Progenitor cell of endocrine pancreas (in vitro differentiated cells): ENCODE data around the gene STX8. TPM values are rescaled to one million over a fixed set of nuclear protein-coding genes. Genes with fewer than 3 reads are reported as not detected.

Source experiments
- DNase-seq: peaks from one replicate; pipeline ENCODE4 v3.0.0; 2021; ENCODE audit warnings: low spot score; ENCODE audit not compliant: unreplicated experiment
- H3K27ac Mint-ChIP-seq: 2 replicates; pipeline ENCODE4 v1.8.0; 2021; ENCODE audit warnings: mild to moderate bottlenecking, moderate library complexity, mixed read lengths
- H3K27me3 Mint-ChIP-seq: 2 replicates; pipeline ENCODE4 v1.8.0; 2021; ENCODE audit warnings: mixed read lengths
- H3K36me3 Mint-ChIP-seq: 2 replicates; pipeline ENCODE4 v1.8.0; 2022; ENCODE audit warnings: mixed read lengths; ENCODE audit not compliant: insufficient read depth
- H3K4me1 Mint-ChIP-seq: 2 replicates; pipeline ENCODE4 v1.8.0; 2021; ENCODE audit warnings: low read depth, mixed read lengths
- H3K4me3 Mint-ChIP-seq: 2 replicates; pipeline ENCODE4 v1.8.0; 2021; ENCODE audit warnings: low read depth, mild to moderate bottlenecking, moderate library complexity, mixed read lengths
- H3K9me3 Mint-ChIP-seq: 2 replicates; pipeline ENCODE4 v1.8.0; 2021; ENCODE audit warnings: low read depth, mixed read lengths
- total RNA-seq: library from RNA; stranded (reverse); gene quantifications from 2 replicates; pipeline ENCODE4 v1.2.1, GENCODE V29; 2021
- TF ChIP-seq, protein P1 (sequence below): fragments of 200-600 bp; sonication (generic); IDR thresholded peaks from one replicate; pipeline ENCODE4 v1.5.0; 2021; ENCODE audit warnings: antibody characterized with exemption, mild to moderate bottlenecking; ENCODE audit not compliant: unreplicated experiment

STX8 gene
- total RNA-seq, 1 donor from 2014 or later: 63.4 TPM

- Mint-ChIP-seq H3K36me3 (no peaks in the 10 kb centered on the region), H3K4me1 (no peaks in the 10 kb centered on the region), H3K27me3 (peaks cover 14% of the 10 kb centered on the region), H3K27ac (peak overlapping the region; percentile 58), H3K9me3 (peaks cover 2% of the 10 kb centered on the region), H3K4me3 (no peak overlapping the region)
- DNase-seq: no peak
- TF ChIP-seq, protein P1, sequence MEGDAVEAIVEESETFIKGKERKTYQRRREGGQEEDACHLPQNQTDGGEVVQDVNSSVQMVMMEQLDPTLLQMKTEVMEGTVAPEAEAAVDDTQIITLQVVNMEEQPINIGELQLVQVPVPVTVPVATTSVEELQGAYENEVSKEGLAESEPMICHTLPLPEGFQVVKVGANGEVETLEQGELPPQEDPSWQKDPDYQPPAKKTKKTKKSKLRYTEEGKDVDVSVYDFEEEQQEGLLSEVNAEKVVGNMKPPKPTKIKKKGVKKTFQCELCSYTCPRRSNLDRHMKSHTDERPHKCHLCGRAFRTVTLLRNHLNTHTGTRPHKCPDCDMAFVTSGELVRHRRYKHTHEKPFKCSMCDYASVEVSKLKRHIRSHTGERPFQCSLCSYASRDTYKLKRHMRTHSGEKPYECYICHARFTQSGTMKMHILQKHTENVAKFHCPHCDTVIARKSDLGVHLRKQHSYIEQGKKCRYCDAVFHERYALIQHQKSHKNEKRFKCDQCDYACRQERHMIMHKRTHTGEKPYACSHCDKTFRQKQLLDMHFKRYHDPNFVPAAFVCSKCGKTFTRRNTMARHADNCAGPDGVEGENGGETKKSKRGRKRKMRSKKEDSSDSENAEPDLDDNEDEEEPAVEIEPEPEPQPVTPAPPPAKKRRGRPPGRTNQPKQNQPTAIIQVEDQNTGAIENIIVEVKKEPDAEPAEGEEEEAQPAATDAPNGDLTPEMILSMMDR: no peak
Observed at GRCh38 chr17:9285602-9286427, 289.8 kb downstream of the STX8 start.

DNA sequence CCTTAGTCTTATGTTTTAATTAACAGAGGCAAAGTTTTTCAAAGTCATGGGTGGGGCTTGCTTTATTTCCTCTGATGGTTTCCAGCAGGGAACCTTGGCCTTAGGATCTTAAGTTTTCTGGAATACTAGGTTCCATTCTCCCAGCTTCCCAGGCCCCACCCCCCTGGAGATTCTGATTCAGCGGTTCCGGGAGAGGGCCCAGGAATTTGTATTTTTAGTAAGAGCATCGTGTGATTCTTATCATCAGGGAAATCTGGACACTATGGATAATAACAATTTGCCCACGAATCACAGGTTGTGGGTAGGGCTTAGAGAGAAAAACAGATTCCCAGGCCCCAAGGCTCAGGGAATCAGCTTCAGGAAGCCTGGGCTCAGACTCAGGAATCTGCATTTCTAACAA is 290.7 kb downstream of the STX8 start:
- peaks cover 8% of the 10 kb centered on the region for H3K27me3 Mint-ChIP-seq
- peaks cover 2% of the 10 kb centered on the region for H3K9me3 Mint-ChIP-seq
- H3K36me3 Mint-ChIP-seq: no peaks in the 10 kb centered on the region
- H3K4me3 Mint-ChIP-seq: no peak overlapping the region
- H3K27ac Mint-ChIP-seq: no peak overlapping the region
- H3K4me1 Mint-ChIP-seq: no peaks in the 10 kb centered on the region
- TF ChIP-seq, protein P1: no peak
- DNase-seq: no peak

DNA sequence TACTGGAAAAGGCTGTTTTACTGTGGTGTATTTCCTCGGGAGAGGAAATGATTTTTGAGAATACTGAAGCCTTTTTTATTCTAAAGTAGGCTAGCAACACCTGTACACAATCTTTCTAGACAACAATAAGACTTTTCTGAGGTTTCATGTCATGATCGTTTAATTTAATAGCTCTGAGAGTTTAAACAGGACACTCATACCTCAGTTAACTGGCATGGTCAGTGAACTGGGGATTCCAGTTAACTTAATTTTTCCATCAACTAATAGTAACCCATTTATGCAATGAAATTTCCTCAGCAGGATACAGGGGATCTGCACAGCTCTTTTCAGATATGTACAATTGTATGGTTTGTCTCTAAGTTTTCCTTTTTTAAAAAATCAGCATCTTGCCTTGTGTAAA is 291.7 kb downstream of the STX8 start:
- H3K27ac Mint-ChIP-seq: no peak overlapping the region
- H3K9me3 Mint-ChIP-seq: peaks cover 2% of the 10 kb centered on the region
- H3K36me3 Mint-ChIP-seq: no peaks in the 10 kb centered on the region
- DNase-seq: no peak
- H3K4me3 Mint-ChIP-seq: no peak overlapping the region
- TF ChIP-seq, protein P1: no peak
- H3K4me1 Mint-ChIP-seq: no peaks in the 10 kb centered on the region
- peaks cover 4% of the 10 kb centered on the region for H3K27me3 Mint-ChIP-seq

GRCh38 chr17:9279893-9280292 is 295.7 kb downstream of the STX8 start:
- Mint-ChIP-seq H3K27ac (no peak overlapping the region), H3K4me1 (no peaks in the 10 kb centered on the region), H3K9me3 (no peaks in the 10 kb centered on the region), H3K36me3 (no peaks in the 10 kb centered on the region), H3K27me3 (peaks cover 7% of the 10 kb centered on the region), H3K4me3 (no peak overlapping the region)
- DNase-seq: no peak
- TF ChIP-seq, protein P1: no peak

- TF ChIP-seq, protein P1: no peak
- no peaks in the 10 kb centered on the region for H3K9me3 Mint-ChIP-seq
- no peak overlapping the region for H3K4me3 Mint-ChIP-seq
Observed at GRCh38 chr17:9274973-9275372, 300.6 kb downstream of the STX8 start.

More at GRCh38 chr17:9274973-9275372, 300.6 kb downstream of the STX8 start:
- no peaks in the 10 kb centered on the region for H3K4me1 Mint-ChIP-seq
- DNase-seq: no peak
- no peak overlapping the region for H3K27ac Mint-ChIP-seq
- peaks cover 3% of the 10 kb centered on the region for H3K27me3 Mint-ChIP-seq
- no peaks in the 10 kb centered on the region for H3K36me3 Mint-ChIP-seq
